ENCODE data around the gene RNF43. TPM values are rescaled to one million over a fixed set of nuclear protein-coding genes. Genes with fewer than 3 reads are reported as not detected.

RNF43 gene
- total RNA-seq, 1 experiment from 2014 or later: 0.42 TPM

DNA sequence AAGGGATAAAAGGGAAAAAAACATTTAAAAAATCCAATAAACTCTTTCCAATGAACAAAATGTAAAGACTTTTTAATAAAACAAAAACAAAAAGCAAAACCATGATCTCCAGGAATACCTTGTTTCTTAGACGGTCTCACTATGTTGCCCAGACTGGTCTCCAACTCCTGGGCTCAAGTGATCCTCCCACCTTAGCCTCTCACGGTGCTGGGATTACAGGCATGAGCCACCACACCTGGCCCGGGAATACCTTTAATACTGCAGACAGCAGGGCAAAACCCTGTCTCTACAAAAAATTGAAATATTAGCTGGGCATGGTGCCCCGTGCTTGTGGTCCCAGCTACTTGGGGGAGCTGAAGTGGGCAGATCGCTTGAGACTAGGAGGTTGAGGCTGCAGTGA, 7.9 kb downstream of the RNF43 start:
- no peak overlapping the region for H3K9ac ChIP-seq (ENCODE audit: extremely low read depth, insufficient read length, low read length)
- no peak overlapping the region for H3K14ac ChIP-seq (ENCODE audit: insufficient read depth, low read length)
- no peak overlapping the region for H2BK20ac ChIP-seq (ENCODE audit: low read depth, low read length, poor library complexity, severe bottlenecking)
- no peaks in the 10 kb centered on the region for H4K20me1 ChIP-seq (ENCODE audit: control insufficient read depth, insufficient read depth, insufficient read length)
- no peaks in the 10 kb centered on the region for H3K9me3 ChIP-seq (ENCODE audit: control insufficient read depth, low read depth, low read length)
- Mint-ChIP-seq H3K27me3 (ENCODE audit: low read depth) (peaks cover 24% of the 10 kb centered on the region), H3K9me3 (no peaks in the 10 kb centered on the region), H3K36me3 (ENCODE audit: insufficient read depth in 1 of 3, low read depth in 3 of 3) (no peaks in the 10 kb centered on the region), H3K4me3 (no peak overlapping the region), H3K27ac (no peak overlapping the region), H3K4me1 (peaks cover 6 to 7% of the 10 kb centered on the region in 2 experiments)
- H4K8ac ChIP-seq (replicated peaks; ENCODE audit: insufficient read length, low read depth, low read length): no peak overlapping the region
- no peak overlapping the region for H3K4me2 ChIP-seq (ENCODE audit: insufficient read depth, insufficient read length, low read length)
- H2AK5ac ChIP-seq (ENCODE audit: insufficient read length, low read length): no peak overlapping the region
- no peak overlapping the region for H4K5ac ChIP-seq (ENCODE audit: insufficient read length, low read depth, low read length)
- H2AFZ ChIP-seq (ENCODE audit: low read length): no peak overlapping the region
- no peak overlapping the region for H3K27ac ChIP-seq (ENCODE audit: insufficient read length, low read depth, low read length)
- H3K4ac ChIP-seq (ENCODE audit: low read depth, low read length): no peak overlapping the region
- H3K4me1 ChIP-seq (ENCODE audit: insufficient read depth, low read length): no peaks in the 10 kb centered on the region; the same call in 1 of the 2 replicates
- no peak overlapping the region for H2BK12ac ChIP-seq (ENCODE audit: insufficient read length, low read depth, low read length)
- WGBS (ENCODE audit: extremely low coverage, insufficient read length, low lambda C conversion rate): no CpG with 5 or more reads among the region's 5 CpGs
- no peak overlapping the region for H3K23ac ChIP-seq (ENCODE audit: insufficient read length, low read depth, low read length)
- DNase-seq: no peak
- no peaks in the 10 kb centered on the region for H3K79me1 ChIP-seq (ENCODE audit: insufficient read depth, low read depth, low read length, poor library complexity, severe bottlenecking)
- no peaks in the 10 kb centered on the region for H3K27me3 ChIP-seq (ENCODE audit: insufficient read depth, low read length)
- no peak for TF ChIP-seq CTCF (conservative IDR thresholded peaks at IDR 0.05)
- no peak overlapping the region for H2BK15ac ChIP-seq (ENCODE audit: low read depth, low read length)
- no peak overlapping the region for H2BK5ac ChIP-seq (ENCODE audit: insufficient read length, low read length)
- H3T11ph ChIP-seq (ENCODE audit: low read length): no peak overlapping the region
- no peak overlapping the region for H3K56ac ChIP-seq (ENCODE audit: insufficient read length, low read depth, low read length)
- H4K91ac ChIP-seq (ENCODE audit: insufficient read length, low read depth, low read length): no peak overlapping the region
- H3K23me2 ChIP-seq (ENCODE audit: insufficient read length, low read depth, low read length, poor library complexity, severe bottlenecking): no peaks in the 10 kb centered on the region
- H3K18ac ChIP-seq (ENCODE audit: insufficient read length, low read depth, low read length): no peak overlapping the region
- no peaks in the 10 kb centered on the region for H3K79me2 ChIP-seq (ENCODE audit: insufficient read depth, low read length)
- H2BK120ac ChIP-seq (ENCODE audit: low read depth, low read length, poor library complexity, severe bottlenecking): no peak overlapping the region
